Kidney (tissue), 14 donors: ENCODE measurements around the gene ALDH1A3. TPM values are rescaled to one million over a fixed set of nuclear protein-coding genes. Genes with fewer than 3 reads are reported as not detected.

Experiments used
- DNase-seq, 5 donors: peaks; one replicate each; pipeline ENCODE4 v3.0.0-alpha.2; 2013 to 2020
- FAIRE-seq: peaks from 2 replicates; lab custom pipeline; 2012; peaks lifted over from hg19 to GRCh38; lab: Jason Lieb, UNC
- H3K27ac ChIP-seq, 2 donors: one replicate each; pipeline ENCODE4 v1.7.0; 2013; ENCODE audit warnings: low read depth in 2 of 2, low read length in 2 of 2, inconsistent platforms in 1 of 2
- H3K27me3 ChIP-seq: one replicate; pipeline ENCODE4 v1.7.1; 2013; ENCODE audit warnings: low read length, inconsistent platforms; ENCODE audit not compliant: control insufficient read depth, insufficient read depth
- H3K36me3 ChIP-seq, 3 donors: one replicate each; pipeline versions ENCODE4 v1.7.0 to v1.7.1; 2013; ENCODE audit warnings: low read length in 3 of 3, control low read depth in 1 of 3, inconsistent platforms in 1 of 3; ENCODE audit not compliant: insufficient read depth in 3 of 3, control insufficient read depth in 2 of 3
- H3K4me1 ChIP-seq, 3 donors: one replicate each; pipeline versions ENCODE4 v1.7.0 to v1.7.1; 2013; ENCODE audit warnings: low read length in 3 of 3, inconsistent platforms in 1 of 3, low read depth in 1 of 3; ENCODE audit not compliant: control insufficient read depth in 2 of 3, insufficient read depth in 2 of 3
- H3K4me3 ChIP-seq, 3 donors: one replicate each; pipeline versions ENCODE4 v1.7.0 to v1.8.1; 2013; ENCODE audit warnings: low read length in 3 of 3, control low read depth in 1 of 3, inconsistent platforms in 1 of 3
- H3K9ac ChIP-seq, 3 donors: one replicate each; pipeline versions ENCODE4 v1.7.0 to v1.7.1; 2013; ENCODE audit warnings: low read length in 3 of 3, control low read depth in 1 of 3, inconsistent platforms in 1 of 3
- H3K9me3 ChIP-seq, 3 donors: one replicate each; pipeline versions ENCODE4 v1.7.0 to v1.7.1; 2013; ENCODE audit warnings: low read length in 3 of 3, control low read depth in 1 of 3, inconsistent platforms in 1 of 3; ENCODE audit not compliant: control insufficient read depth in 2 of 3, insufficient read depth in 1 of 3
- CTCF ChIP-seq: IDR thresholded peaks from 3 replicates; pipeline ENCODE4 v1.5.1; 2012; ENCODE audit warnings: mild to moderate bottlenecking, moderate library complexity, borderline replicate concordance; ENCODE audit not compliant: insufficient read depth; ENCODE audit errors: extremely low read depth
- intact Hi-C: fragments of 100-400 bp; cut with DNase I; formaldehyde crosslinking; loops from one replicate; pipeline ENCODE4 v1.11.1; 2022
- polyA plus RNA-seq: library from polyadenylated mRNA; stranded (reverse); fragments of 350-450 nt; fragmentation: Illumina TruSeq; extraction: RNeasy Lipid Tissue Mini Kit (QIAGEN cat#74804); gene quantifications from one replicate; pipeline ENCODE4 v1.2.3, GENCODE V29; 2014; ENCODE audit warnings: low read depth, low replicate concordance; ENCODE audit not compliant: insufficient read depth
- total RNA-seq: library from RNA; stranded (reverse); fragmentation: NEBNext Ultra II Directional; extraction: Animal tissue kit (Norgen Biotek cat#: 25700); gene quantifications from one replicate; pipeline ENCODE4 v1.2.1, GENCODE V29; 2021
- donor health status: control.
- donor health status: control.
- donor health status: control.
- donor health status: control.
- donor health status: control.
- donor health status: DM: yes; HTN: yes; CAD: no.
- donor health status: Normal renal cell carcinoma (clear cell type).

Gene ALDH1A3
- total and polyA plus RNA-seq, 2 donors from 2014 or later = 5.4 to 19.6 TPM

DNA sequence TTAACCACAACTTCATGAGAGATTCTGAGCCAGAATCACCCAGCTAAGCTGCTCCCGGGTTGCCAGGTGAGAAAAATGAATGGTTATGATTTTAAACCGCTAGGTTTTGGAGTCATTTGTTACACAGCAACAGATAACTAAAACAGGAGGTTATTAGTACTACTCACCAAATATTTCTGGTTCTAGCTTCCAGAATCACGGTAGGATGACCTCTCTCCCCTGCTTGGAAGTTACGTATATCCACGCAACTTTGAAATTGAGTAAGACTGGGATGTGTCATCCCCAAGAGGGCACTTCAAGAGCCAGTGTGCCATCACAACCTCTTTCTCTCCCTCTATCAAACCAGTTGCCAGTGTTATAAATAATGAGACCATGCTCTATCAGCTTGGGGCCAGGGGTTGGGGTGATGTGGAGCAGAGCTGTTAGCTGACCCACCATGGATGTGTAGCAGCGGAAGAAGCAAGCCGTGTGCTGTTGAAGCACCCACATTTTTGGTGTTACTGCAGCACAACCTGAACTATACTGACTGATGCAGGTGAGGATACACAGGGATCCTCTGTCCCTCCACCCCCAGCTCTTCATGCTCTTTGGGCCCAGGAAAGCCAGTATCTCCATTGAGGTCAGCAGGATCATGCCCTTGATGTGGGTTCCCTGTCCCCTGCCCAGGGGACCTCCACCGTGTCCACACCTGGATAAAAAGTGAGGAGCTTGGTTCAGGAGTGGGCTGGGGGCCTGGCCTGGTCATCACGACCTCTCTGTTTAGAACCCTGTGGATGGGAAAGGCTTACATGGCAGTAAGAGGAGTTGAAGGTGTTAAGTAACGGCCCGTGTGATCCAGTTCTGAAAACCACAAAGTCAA is 19.4 kb upstream of the ALDH1A3 start:
- Histone ChIP-seq H3K4me3 (no peak overlapping the region), H3K27ac (no peak overlapping the region), H3K4me1 (peaks cover 0 to 4% (median 0%) of the 10 kb centered on the region in 3 donors), H3K9me3 (peaks cover 0 to 4% (median 0%) of the 10 kb centered on the region in 3 donors), H3K9ac (no peak overlapping the region), H3K36me3 (no peaks in the 10 kb centered on the region), H3K27me3 (no peaks in the 10 kb centered on the region)
- intact Hi-C loops = no loop called here
- TF ChIP-seq CTCF = no peak
- DNase-seq = no peak
- no peak for FAIRE-seq

DNA sequence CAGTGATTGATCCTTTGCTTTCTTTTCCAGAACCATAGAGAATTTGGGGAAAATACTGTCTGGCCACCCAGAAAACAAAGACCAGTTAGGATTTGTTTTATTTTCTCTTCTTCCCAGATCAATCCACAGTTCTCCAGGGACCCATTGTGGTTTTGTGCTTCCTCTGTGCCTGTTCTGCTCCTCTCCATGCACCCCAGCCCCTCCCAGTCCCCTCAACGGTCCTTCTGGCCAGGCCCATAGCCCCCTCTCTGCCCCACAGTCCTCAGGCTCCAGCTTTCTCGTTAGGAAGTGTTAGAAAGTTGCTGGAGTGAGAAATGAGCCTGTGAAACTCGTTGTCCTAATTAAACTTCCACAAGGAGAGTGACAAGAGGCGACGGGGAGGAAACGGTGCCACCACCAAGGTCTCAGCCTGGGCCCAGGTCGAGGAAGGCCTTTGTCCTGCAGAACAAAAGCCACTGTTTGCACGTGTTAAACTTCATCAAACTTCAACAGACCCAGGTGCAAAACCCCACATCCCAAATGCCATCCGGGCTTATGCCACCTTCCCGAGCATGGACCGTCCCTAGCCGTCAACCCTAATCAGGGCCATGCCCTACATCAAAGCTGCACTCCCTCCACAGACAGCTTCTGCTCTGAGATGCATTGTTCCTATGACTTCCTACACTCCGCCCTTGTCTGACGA is 18.7 kb upstream of the ALDH1A3 start:
- peaks cover 0 to 4% (median 0%) of the 10 kb centered on the region in 3 donors for H3K9me3 ChIP-seq
- no peak overlapping the region for H3K27ac ChIP-seq
- no peak for TF ChIP-seq CTCF
- H3K36me3 ChIP-seq = no peaks in the 10 kb centered on the region
- FAIRE-seq = no peak
- no peak overlapping the region for H3K4me3 ChIP-seq
- no peak overlapping the region for H3K9ac ChIP-seq
- no peak for DNase-seq
- no peaks in the 10 kb centered on the region for H3K27me3 ChIP-seq
- intact Hi-C loops = no loop called here
- H3K4me1 ChIP-seq = peaks cover 0 to 4% (median 0%) of the 10 kb centered on the region in 3 donors

GRCh38 chr15:100861511-100861991 is 18.1 kb upstream of the ALDH1A3 start:
- Histone ChIP-seq H3K4me1 (peaks cover 0 to 4% (median 0%) of the 10 kb centered on the region in 3 donors), H3K27ac (no peak overlapping the region), H3K4me3 (no peak overlapping the region), H3K9me3 (peaks cover 0 to 4% (median 0%) of the 10 kb centered on the region in 3 donors), H3K27me3 (no peaks in the 10 kb centered on the region), H3K9ac (no peak overlapping the region), H3K36me3 (no peaks in the 10 kb centered on the region)
- intact Hi-C loops = no loop called here
- DNase-seq (no peak), FAIRE-seq (no peak)
- TF ChIP-seq CTCF = no peak
